Measurements from ENCODE around the gene MGARP. TPM values are rescaled to one million over a fixed set of nuclear protein-coding genes. Genes with fewer than 3 reads are reported as not detected.

MGARP gene
- total and polyA plus RNA-seq, 2 donors (not counting 1 experiment from before 2014, with no cell fraction given): 15.2 to 18.2 TPM

DNA sequence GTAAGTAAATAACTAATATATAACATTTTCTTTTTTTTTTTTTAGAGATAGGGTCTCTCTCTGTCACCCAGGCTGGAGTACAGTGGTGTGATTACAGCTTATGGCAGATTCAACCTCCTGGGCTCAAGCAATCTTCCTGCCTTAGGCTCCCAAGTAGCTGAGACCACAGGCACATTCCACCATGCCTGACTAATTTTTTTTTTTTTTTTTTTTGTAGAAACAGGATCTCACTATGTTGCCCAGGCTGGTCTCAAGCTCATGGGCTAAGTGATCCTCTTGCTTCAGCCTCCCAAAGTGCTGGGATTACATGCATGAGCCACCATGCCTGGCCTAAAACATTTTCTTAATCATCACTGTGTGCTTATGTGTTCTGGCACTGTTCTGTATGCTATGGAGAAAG lies 32.8 kb downstream of the MGARP start:
- Histone ChIP-seq H3K9me3 (ENCODE audit: control insufficient read depth, insufficient read depth, low read depth, low read length) (no peaks in the 10 kb centered on the region), H3K27me3 (ENCODE audit: control insufficient read depth, insufficient read depth, low read length) (no peaks in the 10 kb centered on the region), H2AFZ (ENCODE audit: low read length) (no peak overlapping the region), H3K4me2 (ENCODE audit: extremely low read depth, insufficient read depth, low read length) (no peak overlapping the region), H4K20me1 (ENCODE audit: control insufficient read depth, extremely low read depth, insufficient read depth, low read length) (no peaks in the 10 kb centered on the region), H3K9ac (ENCODE audit: insufficient read depth, low read length) (no peak overlapping the region), H3K27ac (ENCODE audit: insufficient read depth, low read length) (no peak overlapping the region), H3K36me3 (ENCODE audit: control insufficient read depth, insufficient read depth, low read length) (no peaks in the 10 kb centered on the region), H3K4me3 (replicated peaks in 1 of 4; ENCODE audit: control extremely low read depth in 1 of 4, insufficient read depth in 1 of 4, low read depth in 3 of 4, low read length in 4 of 4) (no peak overlapping the region), H3K79me2 (ENCODE audit: control insufficient read depth, insufficient read depth, low read length) (no peaks in the 10 kb centered on the region), H3K4me1 (ENCODE audit: control insufficient read depth, extremely low read depth, insufficient read depth, low read length) (peaks cover 16% of the 10 kb centered on the region)
- DNase-seq (ENCODE audit: low read depth in 2 of 2): peak in 1 of 2 donors; percentile 54
- TF ChIP-seq, protein P1, sequence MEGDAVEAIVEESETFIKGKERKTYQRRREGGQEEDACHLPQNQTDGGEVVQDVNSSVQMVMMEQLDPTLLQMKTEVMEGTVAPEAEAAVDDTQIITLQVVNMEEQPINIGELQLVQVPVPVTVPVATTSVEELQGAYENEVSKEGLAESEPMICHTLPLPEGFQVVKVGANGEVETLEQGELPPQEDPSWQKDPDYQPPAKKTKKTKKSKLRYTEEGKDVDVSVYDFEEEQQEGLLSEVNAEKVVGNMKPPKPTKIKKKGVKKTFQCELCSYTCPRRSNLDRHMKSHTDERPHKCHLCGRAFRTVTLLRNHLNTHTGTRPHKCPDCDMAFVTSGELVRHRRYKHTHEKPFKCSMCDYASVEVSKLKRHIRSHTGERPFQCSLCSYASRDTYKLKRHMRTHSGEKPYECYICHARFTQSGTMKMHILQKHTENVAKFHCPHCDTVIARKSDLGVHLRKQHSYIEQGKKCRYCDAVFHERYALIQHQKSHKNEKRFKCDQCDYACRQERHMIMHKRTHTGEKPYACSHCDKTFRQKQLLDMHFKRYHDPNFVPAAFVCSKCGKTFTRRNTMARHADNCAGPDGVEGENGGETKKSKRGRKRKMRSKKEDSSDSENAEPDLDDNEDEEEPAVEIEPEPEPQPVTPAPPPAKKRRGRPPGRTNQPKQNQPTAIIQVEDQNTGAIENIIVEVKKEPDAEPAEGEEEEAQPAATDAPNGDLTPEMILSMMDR (conservative IDR thresholded peaks at IDR 0.05 in 1 of 2, IDR thresholded peaks at IDR 0.05 in 1 of 2; ENCODE audit: low read depth in 1 of 2, low read length in 2 of 2): no peak
- no peak for TF ChIP-seq EZH2 (IDR thresholded peaks at IDR 0.05; ENCODE audit: low read length, missing control alignments)

DNA sequence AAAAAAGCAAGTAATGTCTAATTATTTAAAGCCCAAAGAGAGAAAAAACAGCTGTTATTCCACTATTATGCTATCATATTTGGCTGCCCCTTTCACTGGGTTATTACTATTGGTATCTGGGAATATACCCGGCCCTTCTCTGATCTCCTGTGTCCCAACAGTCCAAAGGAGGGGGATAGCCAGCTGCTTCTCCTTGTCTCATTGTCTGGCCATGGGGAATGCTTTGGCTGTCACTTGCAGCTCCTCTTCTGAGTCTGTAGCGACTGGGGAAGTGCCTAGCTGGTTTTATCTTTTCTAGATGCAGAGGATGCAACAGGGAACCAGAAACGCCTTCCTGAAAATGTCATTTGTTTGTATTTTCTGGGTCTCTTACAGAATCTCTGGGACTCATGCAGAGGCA lies 33.9 kb downstream of the MGARP start:
- no peak overlapping the region for H3K4me2 ChIP-seq (ENCODE audit: extremely low read depth, insufficient read depth, low read length)
- H3K9ac ChIP-seq (ENCODE audit: insufficient read depth, low read length): no peak overlapping the region
- no peaks in the 10 kb centered on the region for H3K9me3 ChIP-seq (ENCODE audit: control insufficient read depth, insufficient read depth, low read depth, low read length)
- H3K79me2 ChIP-seq (ENCODE audit: control insufficient read depth, insufficient read depth, low read length): no peaks in the 10 kb centered on the region
- no peaks in the 10 kb centered on the region for H3K27me3 ChIP-seq (ENCODE audit: control insufficient read depth, insufficient read depth, low read length)
- H3K4me1 ChIP-seq (ENCODE audit: control insufficient read depth, extremely low read depth, insufficient read depth, low read length): peaks cover 19% of the 10 kb centered on the region
- H3K36me3 ChIP-seq (ENCODE audit: control insufficient read depth, insufficient read depth, low read length): no peaks in the 10 kb centered on the region
- H4K20me1 ChIP-seq (ENCODE audit: control insufficient read depth, extremely low read depth, insufficient read depth, low read length): no peaks in the 10 kb centered on the region
- peak overlapping the region; percentile 49 for H3K27ac ChIP-seq (ENCODE audit: insufficient read depth, low read length)
- no peak for DNase-seq (ENCODE audit: low read depth in 2 of 2)
- TF ChIP-seq, protein P1 (conservative IDR thresholded peaks at IDR 0.05 in 1 of 2, IDR thresholded peaks at IDR 0.05 in 1 of 2; ENCODE audit: low read depth in 1 of 2, low read length in 2 of 2): no peak
- no peak for TF ChIP-seq EZH2 (IDR thresholded peaks at IDR 0.05; ENCODE audit: low read length, missing control alignments)
- H2AFZ ChIP-seq (ENCODE audit: low read length): peak overlapping the region; percentile 6
- H3K4me3 ChIP-seq (replicated peaks in 1 of 4; ENCODE audit: control extremely low read depth in 1 of 4, insufficient read depth in 1 of 4, low read depth in 3 of 4, low read length in 4 of 4): no peak overlapping the region

DNA sequence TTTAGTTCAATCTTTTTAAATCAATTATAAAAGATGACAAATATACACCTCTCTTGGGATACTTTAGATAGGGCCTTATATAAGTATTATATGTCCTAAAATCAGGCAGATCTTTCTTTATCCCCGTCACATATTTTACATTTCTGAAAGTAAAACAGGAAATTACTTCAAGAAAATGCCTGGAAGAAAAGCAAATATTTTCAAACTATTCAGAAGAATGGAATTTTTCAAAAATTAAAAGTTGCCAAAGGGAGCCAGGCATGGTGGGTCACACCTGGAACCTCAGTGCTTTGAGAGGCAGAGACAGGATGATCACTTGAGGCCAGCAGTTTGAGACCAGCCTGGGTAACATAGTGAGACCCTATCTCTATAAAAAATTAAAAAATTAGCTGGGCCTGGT lies 34.4 kb downstream of the MGARP start:
- Histone ChIP-seq H3K79me2 (ENCODE audit: control insufficient read depth, insufficient read depth, low read length) (no peaks in the 10 kb centered on the region), H3K9ac (ENCODE audit: insufficient read depth, low read length) (no peak overlapping the region), H3K27me3 (ENCODE audit: control insufficient read depth, insufficient read depth, low read length) (no peaks in the 10 kb centered on the region), H3K4me1 (ENCODE audit: control insufficient read depth, extremely low read depth, insufficient read depth, low read length) (peaks cover 19% of the 10 kb centered on the region), H3K9me3 (ENCODE audit: control insufficient read depth, insufficient read depth, low read depth, low read length) (no peaks in the 10 kb centered on the region), H4K20me1 (ENCODE audit: control insufficient read depth, extremely low read depth, insufficient read depth, low read length) (no peaks in the 10 kb centered on the region), H3K27ac (ENCODE audit: insufficient read depth, low read length) (peak overlapping the region; percentile 49), H3K4me3 (replicated peaks in 1 of 4; ENCODE audit: control extremely low read depth in 1 of 4, insufficient read depth in 1 of 4, low read depth in 3 of 4, low read length in 4 of 4) (no peak overlapping the region), H3K4me2 (ENCODE audit: extremely low read depth, insufficient read depth, low read length) (peak overlapping the region; percentile 28), H3K36me3 (ENCODE audit: control insufficient read depth, insufficient read depth, low read length) (no peaks in the 10 kb centered on the region), H2AFZ (ENCODE audit: low read length) (no peak overlapping the region)
- no peak for TF ChIP-seq EZH2 (IDR thresholded peaks at IDR 0.05; ENCODE audit: low read length, missing control alignments)
- TF ChIP-seq, protein P1 (conservative IDR thresholded peaks at IDR 0.05 in 1 of 2, IDR thresholded peaks at IDR 0.05 in 1 of 2; ENCODE audit: low read depth in 1 of 2, low read length in 2 of 2): no peak
- DNase-seq (ENCODE audit: low read depth in 2 of 2): peak in 1 of 2 donors; percentile 65

All from fibroblast of lung (primary cell).